Activated naive CD8-positive, alpha-beta T cell (primary cell): ENCODE measurements around the gene NFIB.

Experiments used
- H3K27ac Mint-ChIP-seq: one replicate; pipeline ENCODE4 v1.8.0; 2021; ENCODE audit warnings: mixed read lengths
- H3K27me3 Mint-ChIP-seq: one replicate; pipeline ENCODE4 v1.8.0; 2021; ENCODE audit warnings: mixed read lengths
- H3K36me3 Mint-ChIP-seq: one replicate; pipeline ENCODE4 v1.8.0; 2021; ENCODE audit warnings: mixed read lengths
- H3K4me1 Mint-ChIP-seq: one replicate; pipeline ENCODE4 v1.8.0; 2021; ENCODE audit warnings: low read depth, mixed read lengths
- H3K4me3 Mint-ChIP-seq: one replicate; pipeline ENCODE4 v1.8.0; 2021; ENCODE audit warnings: mild to moderate bottlenecking, mixed read lengths
- H3K9me3 Mint-ChIP-seq: one replicate; pipeline ENCODE4 v1.8.0; 2021; ENCODE audit warnings: low read depth, mixed read lengths

NFIB gene

GRCh38 chr9:14056316-14056861 is 257.6 kb downstream of the NFIB start:
- H3K4me1 Mint-ChIP-seq, result no peaks in the 10 kb centered on the region
- H3K36me3 Mint-ChIP-seq, result no peaks in the 10 kb centered on the region
- H3K27ac Mint-ChIP-seq, result no peak overlapping the region
- no peak overlapping the region for H3K4me3 Mint-ChIP-seq
- no peaks in the 10 kb centered on the region for H3K9me3 Mint-ChIP-seq
- no peaks in the 10 kb centered on the region for H3K27me3 Mint-ChIP-seq

DNA sequence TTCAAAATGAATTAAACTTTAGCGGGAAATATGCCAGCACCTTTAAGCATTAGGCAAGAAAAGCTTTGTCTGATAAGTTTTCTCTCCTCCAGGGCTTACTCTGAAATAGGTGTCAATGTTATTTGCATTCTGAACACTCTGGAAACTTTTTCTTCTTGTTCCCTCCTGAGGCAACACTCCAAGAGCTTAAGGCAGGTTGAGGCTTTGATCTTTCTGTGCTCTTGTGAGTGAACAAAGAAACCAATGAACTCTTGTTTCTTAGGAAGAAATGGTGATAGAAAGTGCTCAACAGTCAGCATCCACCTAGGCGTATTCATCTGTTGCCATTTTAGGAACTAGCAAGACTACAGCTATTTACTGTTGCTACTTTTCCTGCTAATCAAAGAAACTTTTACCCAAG is 259.8 kb downstream of the NFIB start:
- Mint-ChIP-seq H3K9me3 (no peaks in the 10 kb centered on the region), H3K4me3 (no peak overlapping the region), H3K27ac (no peak overlapping the region), H3K36me3 (no peaks in the 10 kb centered on the region), H3K27me3 (no peaks in the 10 kb centered on the region), H3K4me1 (no peaks in the 10 kb centered on the region)

DNA sequence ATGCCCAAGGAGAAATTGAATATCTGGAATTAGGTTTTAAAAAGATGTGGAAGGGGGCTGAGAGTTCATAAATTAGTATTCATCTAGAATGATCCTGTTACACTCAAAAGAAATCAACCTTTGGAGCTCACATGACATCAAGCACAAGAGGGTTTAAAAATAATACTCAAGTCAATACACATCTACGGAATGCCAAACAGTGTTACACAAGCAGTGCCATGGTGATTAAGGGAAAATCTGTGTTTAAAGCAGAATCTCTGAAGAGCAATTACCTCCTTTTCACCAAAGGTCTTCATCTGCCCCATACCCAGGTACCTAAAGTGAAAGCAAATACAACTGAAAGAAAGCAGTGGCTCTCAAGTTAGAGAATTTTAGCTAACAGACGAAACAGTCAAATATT is 261.6 kb downstream of the NFIB start:
- H3K9me3 Mint-ChIP-seq, result no peaks in the 10 kb centered on the region
- no peak overlapping the region for H3K4me3 Mint-ChIP-seq
- no peaks in the 10 kb centered on the region for H3K4me1 Mint-ChIP-seq
- no peaks in the 10 kb centered on the region for H3K27me3 Mint-ChIP-seq
- H3K27ac Mint-ChIP-seq, result no peak overlapping the region
- no peaks in the 10 kb centered on the region for H3K36me3 Mint-ChIP-seq

GRCh38 chr9:14051419-14051818 is 262.5 kb downstream of the NFIB start:
- Mint-ChIP-seq H3K4me1 (no peaks in the 10 kb centered on the region), H3K9me3 (no peaks in the 10 kb centered on the region), H3K36me3 (no peaks in the 10 kb centered on the region), H3K4me3 (no peak overlapping the region), H3K27me3 (no peaks in the 10 kb centered on the region), H3K27ac (no peak overlapping the region)

DNA sequence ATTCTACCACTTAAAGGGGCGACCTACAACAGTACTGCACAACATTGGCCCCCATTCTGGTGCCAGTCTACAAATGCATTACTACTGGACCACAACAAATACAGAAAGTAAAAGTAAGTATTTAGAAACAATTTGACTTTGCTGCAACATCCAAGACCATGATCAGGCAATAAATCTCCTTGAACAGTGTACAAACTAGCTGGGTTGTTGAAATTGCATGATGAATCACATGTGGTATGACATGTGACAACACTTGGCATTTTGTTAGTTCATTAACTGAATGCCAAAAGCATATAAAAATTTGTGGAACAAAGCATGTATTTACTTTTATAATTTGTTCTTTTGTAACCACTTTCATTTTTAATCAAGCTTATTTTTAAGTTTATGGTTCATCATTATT is 270.5 kb downstream of the NFIB start:
- Mint-ChIP-seq H3K9me3 (peaks cover 3% of the 10 kb centered on the region), H3K27me3 (no peaks in the 10 kb centered on the region), H3K4me3 (no peak overlapping the region), H3K36me3 (no peaks in the 10 kb centered on the region), H3K27ac (no peak overlapping the region), H3K4me1 (no peaks in the 10 kb centered on the region)

DNA sequence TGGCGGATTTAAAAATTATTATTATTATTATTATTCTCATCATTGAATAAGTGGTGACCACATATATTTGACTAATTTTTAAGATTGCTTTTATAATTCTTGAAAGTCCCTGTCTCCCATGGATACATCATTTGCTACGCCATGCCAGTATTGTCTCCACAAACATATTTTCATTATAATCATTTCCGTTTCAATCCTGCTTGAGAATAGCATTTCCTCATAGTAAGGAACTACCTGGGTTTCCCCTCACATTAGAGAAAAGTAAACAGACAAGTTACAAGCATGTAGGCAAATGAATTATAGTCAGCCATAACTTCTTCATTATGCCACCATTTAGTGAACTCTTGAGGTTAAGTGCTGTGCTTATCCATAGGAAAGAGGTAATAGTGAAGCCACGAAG is 276.6 kb downstream of the NFIB start:
- H3K27ac Mint-ChIP-seq, result no peak overlapping the region
- H3K4me3 Mint-ChIP-seq, result no peak overlapping the region
- peaks cover 1% of the 10 kb centered on the region for H3K27me3 Mint-ChIP-seq
- H3K9me3 Mint-ChIP-seq, result peaks cover 6% of the 10 kb centered on the region
- no peaks in the 10 kb centered on the region for H3K36me3 Mint-ChIP-seq
- no peaks in the 10 kb centered on the region for H3K4me1 Mint-ChIP-seq

DNA sequence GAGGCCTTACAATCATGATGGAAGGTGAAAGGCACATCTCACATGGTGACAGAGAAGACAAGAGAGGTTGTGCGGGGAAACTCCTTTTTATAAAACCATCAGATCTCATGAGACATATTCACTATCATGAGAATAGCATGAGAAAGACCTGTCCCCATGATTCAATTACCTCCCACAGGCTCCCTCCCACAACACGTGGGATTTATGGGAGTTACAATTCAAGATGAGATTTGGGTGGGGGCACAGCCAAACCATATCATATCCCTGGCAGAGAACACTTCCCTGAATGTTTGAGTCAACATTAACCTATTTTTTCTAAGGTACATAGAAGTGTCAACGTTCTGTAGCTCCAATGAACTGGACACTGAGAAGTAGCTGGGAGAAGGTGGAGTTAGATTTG is 280.9 kb downstream of the NFIB start:
- no peaks in the 10 kb centered on the region for H3K36me3 Mint-ChIP-seq
- no peak overlapping the region for H3K27ac Mint-ChIP-seq
- H3K9me3 Mint-ChIP-seq, result no peaks in the 10 kb centered on the region
- H3K4me3 Mint-ChIP-seq, result no peak overlapping the region
- H3K4me1 Mint-ChIP-seq, result no peaks in the 10 kb centered on the region
- peaks cover 1% of the 10 kb centered on the region for H3K27me3 Mint-ChIP-seq
